Activated CD4-positive, CD25-positive, alpha-beta regulatory T cell treated with anti-CD3 and anti-CD28 coated beads, Interleukin-2, amount 50 U/mL, for 72 hours (primary cell): ENCODE data around the gene CCDC33.

Experiments used
- DNase-seq: peaks from one replicate; pipeline ENCODE4 v3.0.0; 2021

The CCDC33 gene

GRCh38 chr15:74317820-74318375, 81.8 kb downstream of the CCDC33 start:
- DNase-seq, result no peak

GRCh38 chr15:74318376-74319137, 82.4 kb downstream of the CCDC33 start:
- DNase-seq, result no peak

GRCh38 chr15:74319138-74319460, 83.0 kb downstream of the CCDC33 start:
- no peak for DNase-seq

- no peak for DNase-seq
These were observed 83.6 kb downstream of the CCDC33 start for GRCh38 chr15:74319596-74320351.

DNA sequence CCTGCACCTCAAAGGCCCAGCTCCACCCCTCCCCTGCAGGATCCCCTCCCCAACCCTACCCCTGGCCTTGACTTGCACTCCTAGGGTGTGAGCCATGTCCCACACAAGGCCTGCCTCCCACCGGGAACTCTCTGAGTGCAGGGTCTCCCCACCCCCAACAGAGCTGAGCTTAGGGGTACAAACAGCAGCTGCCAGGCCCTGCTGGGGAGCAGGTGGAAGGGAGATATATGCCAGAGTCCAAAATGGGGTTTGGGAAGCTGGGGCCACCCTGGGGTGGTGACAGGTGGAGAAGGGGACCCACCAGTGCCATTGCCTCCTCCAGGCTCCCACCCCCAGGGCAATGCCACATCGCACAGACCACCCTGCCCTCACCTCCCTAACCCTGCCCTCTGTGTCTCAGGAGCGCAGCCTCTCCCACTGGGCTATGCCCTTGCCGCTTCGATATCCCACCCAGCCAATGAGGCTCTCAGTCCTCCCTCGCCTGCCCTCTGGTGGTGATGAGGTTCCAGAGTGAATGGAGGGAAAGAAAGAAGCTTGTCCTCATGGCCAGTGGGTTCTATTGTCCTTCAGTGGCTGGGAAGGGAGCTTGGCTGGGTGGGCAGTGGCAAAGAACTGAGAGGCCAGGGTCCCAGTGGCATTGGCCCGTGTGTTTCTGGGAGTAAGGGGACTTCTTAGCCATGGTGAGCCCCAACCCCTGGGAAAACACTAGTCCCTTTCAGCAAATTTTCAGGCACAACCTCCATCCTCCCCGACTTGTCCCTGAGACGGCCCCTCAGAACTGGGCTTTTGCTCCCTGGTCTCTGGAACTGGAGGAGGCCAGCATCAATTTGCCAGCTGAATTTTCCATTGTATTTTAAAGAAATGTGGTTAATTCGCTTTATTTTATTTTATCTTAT, 84.5 kb downstream of the CCDC33 start:
- no peak for DNase-seq

DNA sequence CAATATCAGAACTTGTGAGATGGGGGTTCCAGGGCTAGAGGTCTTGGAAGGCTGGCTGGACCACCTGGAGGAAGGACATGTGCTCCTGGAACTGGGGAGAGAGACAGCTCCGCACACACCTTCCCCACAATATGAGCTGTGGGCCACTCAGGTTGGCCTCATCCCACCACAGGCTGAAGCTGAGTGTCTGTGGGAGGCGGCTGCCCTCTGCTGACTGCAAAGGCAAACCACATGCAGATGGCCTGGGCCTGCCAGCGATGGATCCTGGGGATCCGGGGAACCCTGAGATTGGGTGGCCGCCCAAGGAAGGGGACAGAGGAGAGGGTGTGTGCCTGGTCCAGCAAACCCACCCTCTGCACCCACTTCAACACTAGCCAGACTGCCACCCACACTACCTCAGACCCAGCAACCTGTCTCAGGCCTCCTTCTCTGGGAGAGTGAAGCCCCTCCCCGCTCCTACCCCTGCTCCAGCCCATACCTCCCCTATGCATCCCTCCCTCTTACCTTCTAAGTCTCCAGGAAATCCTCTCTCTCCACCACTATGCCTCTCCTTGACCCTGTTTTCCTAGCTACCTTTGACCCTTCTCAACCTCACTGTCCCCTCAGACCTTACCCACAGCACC, 86.5 kb downstream of the CCDC33 start:
- peak; percentile 64 for DNase-seq

- DNase-seq, result no peak
These were observed 88.6 kb downstream of the CCDC33 start for GRCh38 chr15:74324714-74325113.

DNA sequence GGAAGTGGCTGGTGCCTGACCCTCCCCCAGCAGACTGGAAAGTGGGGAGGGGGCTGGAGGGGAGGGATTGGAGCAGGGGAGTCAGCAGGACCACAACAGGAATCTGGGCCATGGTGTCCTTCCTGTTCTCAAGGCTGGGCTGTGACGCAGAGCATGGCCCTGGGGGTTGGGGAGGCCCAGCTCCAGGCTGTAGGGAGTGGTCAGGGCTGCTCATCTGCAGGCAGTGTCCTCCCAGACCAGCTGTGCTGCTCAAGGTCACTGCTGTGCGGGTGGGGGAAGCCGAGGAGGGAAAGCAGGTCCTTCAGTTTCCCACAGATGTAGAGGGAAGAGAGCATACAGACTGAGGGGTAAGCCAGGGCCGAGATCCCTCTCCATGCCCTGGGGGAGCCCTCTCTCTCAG, 90.6 kb downstream of the CCDC33 start:
- no peak for DNase-seq

GRCh38 chr15:74327756-74328155, 91.6 kb downstream of the CCDC33 start:
- DNase-seq, result no peak

- DNase-seq, result no peak
These were observed 92.4 kb downstream of the CCDC33 start for GRCh38 chr15:74328331-74329056.

DNA sequence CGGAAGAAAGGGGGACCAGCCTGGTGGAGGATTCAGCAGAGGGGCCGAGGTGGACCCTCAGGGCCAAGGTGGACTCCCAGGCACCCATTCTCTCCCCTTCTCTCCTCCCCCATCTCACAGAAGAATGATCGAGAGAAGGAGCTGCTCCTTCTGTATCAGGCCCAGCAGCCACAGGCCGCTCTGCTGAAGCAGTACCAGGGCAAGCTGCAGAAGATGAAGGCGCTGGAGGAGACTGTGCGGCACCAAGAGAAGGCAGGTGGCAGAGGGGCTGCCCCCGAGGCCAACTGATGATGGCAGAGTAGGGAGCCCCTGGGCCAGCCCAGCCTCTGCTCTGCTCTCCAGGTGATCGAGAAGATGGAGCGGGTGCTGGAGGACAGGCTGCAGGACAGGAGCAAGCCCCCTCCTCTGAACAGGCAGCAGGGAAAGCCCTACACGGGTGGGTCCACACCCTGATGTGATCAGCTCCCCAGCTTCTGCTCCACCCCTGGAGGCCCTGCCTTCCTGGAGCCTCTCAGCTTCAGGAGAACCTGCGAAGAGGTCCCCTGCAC, 94.8 kb downstream of the CCDC33 start:
- DNase-seq, result no peak

GRCh38 chr15:74332011-74332410, 95.9 kb downstream of the CCDC33 start:
- DNase-seq, result no peak

- no peak for DNase-seq
These were observed 96.5 kb downstream of the CCDC33 start for GRCh38 chr15:74332611-74333010.

DNA sequence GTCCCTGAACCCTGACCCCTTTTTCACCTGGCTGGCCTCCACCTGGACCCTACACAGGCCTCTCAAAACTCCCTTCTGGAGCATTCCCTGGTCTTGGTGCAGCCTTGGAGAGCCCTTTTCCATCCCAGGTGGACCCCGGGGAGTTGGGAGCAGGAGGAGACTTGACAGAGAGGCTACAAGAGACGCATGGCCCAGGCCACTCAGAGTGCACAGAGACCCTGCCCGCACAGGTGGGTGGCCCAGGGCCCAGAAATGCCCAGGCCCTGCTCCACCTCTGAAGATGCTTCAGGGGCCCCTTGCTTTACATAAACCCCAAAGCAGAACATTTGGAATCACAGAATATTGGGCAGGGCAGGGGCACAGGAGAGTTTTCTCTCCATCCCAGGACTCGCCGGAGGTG, 97.0 kb downstream of the CCDC33 start:
- no peak for DNase-seq

- DNase-seq, result no peak
These were observed 97.5 kb downstream of the CCDC33 start for GRCh38 chr15:74333662-74334061.

- no peak for DNase-seq
These were observed 98.0 kb downstream of the CCDC33 start for GRCh38 chr15:74334127-74334526.

- DNase-seq, result no peak
These were observed 99.3 kb downstream of the CCDC33 start for GRCh38 chr15:74335396-74335795.

DNA sequence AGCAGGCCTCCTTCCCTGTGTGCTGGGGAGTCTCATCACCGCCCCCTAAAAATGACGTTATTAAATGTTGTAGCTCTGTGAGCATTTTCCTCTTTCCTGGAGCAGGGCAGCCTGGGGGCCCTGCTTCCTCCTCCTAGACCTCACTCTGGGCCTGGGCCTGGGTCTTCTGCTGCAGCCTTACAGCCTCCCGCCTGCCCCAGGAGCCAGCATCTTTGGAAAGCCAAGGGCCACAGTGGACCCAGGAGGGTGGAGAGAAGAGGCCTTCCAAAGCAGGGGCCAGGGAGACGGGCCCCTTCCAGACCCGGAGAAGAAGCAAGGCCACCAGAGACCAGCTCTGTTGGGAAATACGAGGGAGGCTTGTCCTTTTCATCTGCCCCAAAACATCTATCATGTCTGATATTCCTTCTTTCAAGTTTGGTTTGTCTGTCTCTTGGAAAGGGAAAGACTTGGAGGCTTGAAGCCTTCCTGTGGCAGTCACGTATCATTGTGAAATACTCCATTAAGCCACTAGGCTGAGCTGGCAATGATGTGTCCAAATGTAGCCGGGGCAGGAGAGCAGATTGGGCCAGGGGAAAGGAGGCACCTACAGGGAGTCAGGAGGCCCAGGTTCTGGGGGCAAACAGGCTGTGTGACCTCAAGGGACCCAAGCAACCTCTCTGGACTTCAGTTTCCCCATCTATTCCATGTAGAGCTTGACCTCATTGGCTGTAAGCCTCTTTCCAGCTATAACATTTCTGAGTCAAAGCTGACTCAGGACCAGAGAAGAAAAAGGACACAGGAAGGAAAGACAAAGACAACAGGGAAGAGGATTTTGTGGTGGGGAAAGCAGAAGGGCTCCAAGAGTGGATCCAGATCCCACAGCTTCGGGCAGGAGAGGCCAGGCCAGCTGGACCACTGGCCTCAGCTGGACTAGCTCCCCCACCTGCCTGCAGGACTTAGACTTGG, 100.2 kb downstream of the CCDC33 start:
- DNase-seq, result no peak

- no peak for DNase-seq
These were observed 101.0 kb downstream of the CCDC33 start for GRCh38 chr15:74337146-74337545.

GRCh38 chr15:74337607-74338211, 101.6 kb downstream of the CCDC33 start:
- DNase-seq, result no peak
